ENCODE results near the gene SLC7A4.
A peak's percentile ranks its signal among the peaks of the same experiment; 100 is the strongest.
"Not testable (repeated sequence)": the region's sequence is repeated elsewhere in the genome, so short reads cannot be mapped to it uniquely, and the experiment has no call there.

The SLC7A4 gene

GRCh38 chr22:21018314-21018713 is 14.0 kb downstream of the SLC7A4 start:
- no peak for DNase-seq

GRCh38 chr22:21016644-21017420 is 15.5 kb downstream of the SLC7A4 start:
- no peak for DNase-seq

- no peak for DNase-seq
These were observed 16.8 kb downstream of the SLC7A4 start for GRCh38 chr22:21015466-21016006.

GRCh38 chr22:21014726-21015465 is 17.5 kb downstream of the SLC7A4 start, which contains the start of gene P2RX6:
Gene P2RX6 (plus strand): TSS chr22:21015165. CDS start chr22:21015175, 10 bp downstream.
- no peak for DNase-seq

DNA sequence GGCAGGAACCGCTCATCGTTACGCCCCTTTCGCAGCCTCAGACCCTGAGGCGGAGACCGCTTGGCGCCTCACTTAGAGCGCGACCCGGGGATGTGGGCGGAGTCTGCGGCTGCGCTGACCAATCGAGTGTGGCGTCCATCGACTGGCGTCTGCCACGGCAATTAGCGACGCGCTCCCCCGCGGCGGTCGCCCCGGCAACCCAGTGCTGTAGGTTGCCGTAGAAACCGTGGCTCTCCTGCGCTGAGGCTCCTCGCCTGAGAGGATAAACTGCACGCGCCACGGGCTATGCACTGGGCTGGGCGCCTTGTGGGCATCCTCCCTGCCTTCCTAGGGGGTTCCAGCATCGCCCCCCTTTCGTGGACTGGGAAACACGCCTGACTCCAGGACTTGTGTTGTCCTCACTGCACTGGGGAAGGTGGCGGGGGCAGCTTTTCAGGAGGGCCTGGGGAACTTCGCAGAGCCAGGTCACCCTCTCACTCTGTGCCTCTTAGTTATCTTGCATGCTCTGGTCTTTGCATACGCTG is 18.1 kb downstream of the SLC7A4 start:
- DNase-seq, result peak; percentile 77

- no peak for DNase-seq
These were observed 18.6 kb downstream of the SLC7A4 start for GRCh38 chr22:21013657-21014201.

DNA sequence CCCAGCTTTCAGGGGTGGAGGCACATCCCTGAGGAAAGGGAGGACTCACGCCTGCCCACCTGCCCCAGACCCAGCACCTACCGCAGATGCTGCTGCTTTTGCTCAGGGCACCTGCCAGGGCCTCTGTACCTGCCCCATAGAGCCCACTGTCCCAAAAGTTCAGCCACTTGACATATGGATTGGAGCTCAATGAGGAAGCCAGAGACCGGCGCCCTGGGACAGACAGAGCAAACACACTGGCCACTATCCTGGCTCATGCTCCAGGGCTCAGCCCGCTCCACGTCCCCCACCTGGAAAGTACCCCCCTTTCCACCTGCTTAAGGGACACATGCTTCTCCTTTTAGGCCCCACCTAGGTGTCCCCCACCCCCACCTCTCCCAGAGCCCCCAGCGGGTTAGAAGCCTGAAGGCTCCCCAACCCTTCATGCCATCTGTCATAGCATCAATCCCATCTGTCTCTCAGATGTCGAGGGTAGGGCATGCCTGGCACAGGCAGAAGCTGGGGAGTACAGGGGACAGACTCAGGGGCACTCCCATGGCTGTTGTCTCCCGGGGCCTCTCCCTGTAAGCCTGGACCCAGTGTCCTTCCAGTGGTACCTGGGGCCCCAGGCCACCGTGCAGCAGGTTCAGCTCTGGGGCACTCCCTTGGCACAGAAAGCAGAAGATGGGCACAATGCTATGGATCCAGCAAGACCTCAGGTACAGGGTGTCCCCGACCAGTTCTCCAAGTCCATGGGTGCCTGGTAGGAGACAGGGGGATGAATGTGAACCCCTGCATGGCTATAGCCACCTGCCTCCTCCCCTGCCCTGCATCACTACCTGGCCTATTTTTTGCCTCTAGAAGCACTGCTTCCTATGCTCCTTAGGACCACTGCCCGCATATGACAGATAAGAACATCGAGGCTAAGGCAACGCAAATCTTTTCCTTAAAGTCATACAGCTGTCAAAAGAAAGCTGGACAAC is 19.6 kb downstream of the SLC7A4 start:
- DNase-seq, result no peak

- DNase-seq, result no peak
These were observed 21.8 kb downstream of the SLC7A4 start for GRCh38 chr22:21010426-21011113.

GRCh38 chr22:21009638-21010425 is 22.5 kb downstream of the SLC7A4 start:
- no peak for DNase-seq

DNA sequence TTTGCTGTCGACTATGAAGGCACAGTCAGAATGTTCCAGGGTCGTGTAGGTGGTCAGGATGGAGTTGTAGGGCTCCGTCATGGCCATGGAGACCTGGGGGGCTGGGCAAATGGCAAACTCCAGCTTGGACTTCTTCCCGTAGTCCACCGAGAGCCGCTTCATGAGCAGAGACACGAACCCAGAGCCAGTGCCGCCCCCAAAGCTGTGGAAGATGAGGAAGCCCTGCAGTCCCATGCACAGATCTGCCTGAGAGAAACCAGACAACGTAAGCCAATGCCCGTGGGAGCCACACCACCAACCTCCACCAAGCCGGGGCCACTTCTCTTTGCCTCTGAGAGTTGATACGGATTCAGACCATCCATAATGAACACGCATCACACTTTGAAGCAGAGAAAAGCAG is 23.2 kb downstream of the SLC7A4 start:
- DNase-seq, result not testable (repeated sequence)

- no peak for DNase-seq
These were observed 28.6 kb downstream of the SLC7A4 start for GRCh38 chr22:21003782-21004181.

DNA sequence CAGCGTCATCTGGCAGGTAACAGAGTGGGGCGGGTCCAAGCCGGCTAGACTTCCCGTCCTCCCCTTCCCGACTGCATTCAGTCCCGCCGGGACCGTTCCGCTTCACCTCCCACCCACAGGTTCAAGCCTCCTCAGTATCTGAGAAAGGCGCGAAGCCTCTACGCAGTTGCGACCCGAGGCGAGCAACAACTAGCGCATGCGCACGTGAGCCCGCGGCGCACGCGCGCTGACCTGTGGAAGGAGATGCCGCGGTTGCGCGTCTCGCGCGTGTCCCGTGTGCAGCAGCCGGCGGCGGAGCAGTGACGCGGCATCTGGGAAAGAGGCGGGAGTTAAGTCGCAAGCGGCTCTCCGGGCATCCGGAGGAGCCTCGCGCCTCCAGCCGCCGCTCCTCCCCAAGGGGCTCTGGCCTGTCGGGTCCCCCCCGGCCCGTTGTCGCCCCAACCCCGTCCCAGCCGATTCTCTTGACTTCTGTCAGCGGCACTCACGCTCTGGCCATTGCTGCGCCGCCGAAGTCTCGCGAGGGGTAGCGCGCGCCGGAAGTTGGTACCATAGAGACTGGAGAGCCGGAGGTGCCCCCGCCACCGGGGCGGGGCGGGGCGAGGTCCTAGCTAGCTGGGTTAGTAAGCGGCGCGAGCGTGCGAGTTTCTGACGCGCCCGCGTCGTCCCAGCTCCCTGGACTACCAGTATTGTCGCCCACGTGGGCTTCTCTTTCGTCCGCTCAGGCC is 30.6 kb downstream of the SLC7A4 start, which contains the start of gene THAP7:
Gene THAP7, minus strand, starts transcription at position 518 of the 725 bp plus-strand sequence. Its CDS starts 207 bp downstream, at position 311.
- DNase-seq, result peak; percentile 83

GRCh38 chr22:21000987-21001600 is 31.3 kb downstream of the SLC7A4 start:
- no peak for DNase-seq

GRCh38 chr22:21000207-21000986 is 32.0 kb downstream of the SLC7A4 start:
- no peak for DNase-seq

GRCh38 chr22:20999350-21000206 is 32.8 kb downstream of the SLC7A4 start:
- no peak for DNase-seq

DNA sequence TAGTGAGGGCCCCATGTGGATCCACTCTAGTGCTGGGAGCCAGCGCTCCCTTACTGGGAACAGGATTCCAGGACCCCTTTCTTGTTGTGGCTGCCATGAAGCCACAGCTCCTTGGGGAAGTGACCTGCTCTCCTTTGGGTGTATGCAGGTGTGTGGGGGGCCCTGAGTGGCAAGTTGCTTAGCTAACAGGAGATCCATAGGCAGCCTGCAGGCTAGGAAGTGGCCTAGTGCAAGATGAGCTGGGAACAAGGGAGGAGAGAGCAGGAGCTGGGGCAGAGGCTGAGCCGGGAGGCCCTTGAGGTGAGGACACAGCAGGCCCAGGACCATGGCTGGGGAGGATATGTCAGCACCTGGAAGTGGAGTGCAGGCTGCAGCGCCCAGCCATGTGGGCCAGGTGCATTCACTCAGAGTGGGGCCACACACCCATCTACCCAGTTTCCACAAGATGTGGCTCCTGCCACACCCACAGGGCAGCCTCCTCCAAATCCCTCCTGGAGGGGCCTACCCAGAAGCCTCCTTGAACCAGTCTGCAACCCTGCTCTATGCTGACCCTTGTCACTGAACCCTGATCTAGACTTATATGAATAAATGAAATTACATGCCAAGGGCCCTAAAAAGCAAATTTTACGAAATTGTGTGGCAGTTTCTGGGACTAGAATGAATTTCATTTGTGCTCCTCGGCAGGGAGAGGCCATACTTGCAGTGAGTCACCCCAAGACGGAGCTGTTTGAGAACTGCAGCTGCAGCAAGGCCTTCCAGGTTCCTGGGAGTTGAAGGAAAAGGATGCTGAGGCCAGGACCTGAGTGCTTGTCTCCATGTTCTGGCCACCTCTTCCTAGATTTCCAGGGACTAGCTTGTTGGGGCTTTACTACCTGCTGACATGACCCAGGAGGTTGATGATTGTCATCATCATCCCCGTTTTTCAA is 33.7 kb downstream of the SLC7A4 start:
- DNase-seq, result no peak

Measured in DMS79 (cell line).